Sigmoid colon (tissue), 7 donors: Measurements from ENCODE around the gene ASCL5. TPM values are rescaled to one million over a fixed set of nuclear protein-coding genes. Genes with fewer than 3 reads are reported as not detected.

Experiments used
- DNase-seq: peaks from one replicate; pipeline ENCODE4 v3.0.0-alpha.2; 2019
- H3K27ac ChIP-seq, 4 donors: fragments of 200-600 bp; sonication (generic); one replicate each; pipeline ENCODE4 v1.5.1; 2016 to 2019; ENCODE audit warnings: mild to moderate bottlenecking in 1 of 4
- H3K27me3 ChIP-seq, 3 donors: fragments of 200-600 bp; sonication (generic); one replicate each; pipeline ENCODE4 v1.5.1; 2019; ENCODE audit warnings: mild to moderate bottlenecking in 1 of 3
- H3K36me3 ChIP-seq, 4 donors: fragments of 200-600 bp; sonication (generic); one replicate each; pipeline ENCODE4 v1.5.1; 2016 to 2019
- H3K4me1 ChIP-seq, 4 donors: fragments of 200-600 bp; sonication (generic); one replicate each; pipeline ENCODE4 v1.5.1; 2017 to 2019
- H3K4me3 ChIP-seq, 4 donors: fragments of 200-600 bp; sonication (generic); one replicate each; pipeline ENCODE4 v1.5.1; 2017 to 2019; ENCODE audit warnings: mild to moderate bottlenecking in 2 of 4, moderate library complexity in 1 of 4
- H3K9me3 ChIP-seq, 4 donors: fragments of 200-600 bp in 3 of 4; sonication (generic) in 3 of 4; one replicate each; pipeline versions ENCODE4 v1.5.1 to v1.6.1; 2013 to 2019
- CTCF ChIP-seq, 4 experiments: fragments of 450-650 bp in 3 of 4; fragments of 200-600 bp in 1 of 4; IDR thresholded peaks; one replicate each; pipeline ENCODE4 v1.5.1; 2016 to 2019; ENCODE audit warnings: antibody characterized with exemption in 4 of 4, mild to moderate bottlenecking in 3 of 4, moderate library complexity in 2 of 4
- EP300 ChIP-seq, 4 donors: sonication (generic); formaldehyde crosslinking; IDR thresholded peaks; one replicate each; pipeline ENCODE4 v1.6.1; 2017; ENCODE audit warnings: antibody characterized with exemption in 4 of 4
- POLR2A ChIP-seq, 2 donors: fragments of 450-650 bp; IDR thresholded peaks; one replicate each; pipeline ENCODE4 v1.6.1; 2016; ENCODE audit warnings: antibody characterized with exemption in 2 of 2, mild to moderate bottlenecking in 2 of 2, moderate library complexity in 2 of 2
- POLR2AphosphoS5 ChIP-seq, 4 donors: sonication (generic); formaldehyde crosslinking; IDR thresholded peaks; one replicate each; pipeline ENCODE4 v1.6.1; 2017; ENCODE audit warnings: antibody characterized with exemption in 4 of 4
- whole genome bisulfite sequencing, 2 donors: extraction: QIAGEN DNeasy Blood & Tissue Kit; methylation state at CpG; one replicate each; pipeline ENCODE4 v1.1.7; 2013; 5-methylcytosine and 5-hydroxymethylcytosine counted together
- intact Hi-C: fragments of 100-400 bp; cut with DNase I; formaldehyde crosslinking; loops from one replicate; pipeline ENCODE4 v1.15.1; 2023
- polyA plus RNA-seq, 3 donors: library from polyadenylated mRNA; stranded (reverse); fragments of 200-250 nt; gene quantifications; one replicate each; pipeline ENCODE4 v1.2.3, GENCODE V29; 2013
- total RNA-seq, 4 donors: library from RNA; depleted of rRNA; stranded (reverse); fragments of >200 nt; gene quantifications; one replicate each; pipeline ENCODE4 v1.1.0, GENCODE V29; 2016
- donor health status: healthy with polysubstance abuse.
- donor health status: Bipolar disorder and iron deficiency.
- donor health status: healthy.

The ASCL5 gene
- total and polyA plus RNA-seq, 7 donors: 0.06 TPM; not detected in 6

DNA sequence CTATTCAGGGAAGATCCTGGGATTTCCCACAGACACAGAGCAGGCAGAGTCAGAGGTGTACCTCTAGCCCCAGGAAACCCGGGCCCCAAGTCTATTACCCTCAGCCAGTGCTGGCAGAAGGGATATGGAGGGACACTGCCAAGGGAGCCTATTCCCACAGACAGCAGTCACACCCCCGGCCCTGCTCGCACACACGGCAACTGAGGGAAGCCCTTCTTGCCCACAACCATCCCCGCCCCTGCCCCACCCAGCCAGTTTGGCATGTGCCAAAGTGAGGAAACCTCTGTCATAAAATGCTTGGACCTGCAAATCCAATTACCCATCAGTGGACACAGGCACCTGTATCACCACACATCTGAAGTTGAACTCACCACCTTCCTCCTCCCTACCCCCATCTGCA is 21.3 kb downstream of the ASCL5 start:
- intact Hi-C loops: no loop called here
- no peak for TF ChIP-seq POLR2A (IDR thresholded peaks at IDR 0.05)
- no peak overlapping the region for H3K27ac ChIP-seq
- no peak overlapping the region for H3K4me3 ChIP-seq
- no peak for DNase-seq
- H3K9me3 ChIP-seq: no peaks in the 10 kb centered on the region
- no peaks in the 10 kb centered on the region for H3K27me3 ChIP-seq
- H3K36me3 ChIP-seq: no peaks in the 10 kb centered on the region
- 34 to 81% methylated on average over 5 of the region's 5 CpGs for WGBS, 2 donors
- H3K4me1 ChIP-seq: no peaks in the 10 kb centered on the region

GRCh38 chr1:201104141-201104540 is 22.8 kb downstream of the ASCL5 start:
- H3K4me3 ChIP-seq: no peak overlapping the region
- no peaks in the 10 kb centered on the region for H3K9me3 ChIP-seq
- H3K36me3 ChIP-seq: no peaks in the 10 kb centered on the region
- H3K4me1 ChIP-seq: no peaks in the 10 kb centered on the region
- no peak overlapping the region for H3K27ac ChIP-seq
- no peak for DNase-seq
- TF ChIP-seq CTCF (IDR thresholded peaks at IDR 0.05) (no peak), POLR2A (IDR thresholded peaks at IDR 0.05) (no peak), EP300 (IDR thresholded peaks at IDR 0.05) (no peak), POLR2AphosphoS5 (IDR thresholded peaks at IDR 0.05) (no peak)
- intact Hi-C loops: no loop called here
- WGBS, 2 donors: 51 to 70% methylated on average over 1 of the region's 1 CpG
- H3K27me3 ChIP-seq: no peaks in the 10 kb centered on the region

GRCh38 chr1:201103666-201104065 is 23.3 kb downstream of the ASCL5 start:
- H3K36me3 ChIP-seq: no peaks in the 10 kb centered on the region
- intact Hi-C loops: no loop called here
- no peak overlapping the region for H3K4me3 ChIP-seq
- 79 to 80% methylated on average over 9 of the region's 9 CpGs for WGBS, 2 donors
- no peak for TF ChIP-seq POLR2A (IDR thresholded peaks at IDR 0.05)
- no peak for TF ChIP-seq EP300 (IDR thresholded peaks at IDR 0.05)
- no peaks in the 10 kb centered on the region for H3K9me3 ChIP-seq
- no peaks in the 10 kb centered on the region for H3K4me1 ChIP-seq
- DNase-seq: no peak
- H3K27ac ChIP-seq: no peak overlapping the region
- H3K27me3 ChIP-seq: no peaks in the 10 kb centered on the region

DNA sequence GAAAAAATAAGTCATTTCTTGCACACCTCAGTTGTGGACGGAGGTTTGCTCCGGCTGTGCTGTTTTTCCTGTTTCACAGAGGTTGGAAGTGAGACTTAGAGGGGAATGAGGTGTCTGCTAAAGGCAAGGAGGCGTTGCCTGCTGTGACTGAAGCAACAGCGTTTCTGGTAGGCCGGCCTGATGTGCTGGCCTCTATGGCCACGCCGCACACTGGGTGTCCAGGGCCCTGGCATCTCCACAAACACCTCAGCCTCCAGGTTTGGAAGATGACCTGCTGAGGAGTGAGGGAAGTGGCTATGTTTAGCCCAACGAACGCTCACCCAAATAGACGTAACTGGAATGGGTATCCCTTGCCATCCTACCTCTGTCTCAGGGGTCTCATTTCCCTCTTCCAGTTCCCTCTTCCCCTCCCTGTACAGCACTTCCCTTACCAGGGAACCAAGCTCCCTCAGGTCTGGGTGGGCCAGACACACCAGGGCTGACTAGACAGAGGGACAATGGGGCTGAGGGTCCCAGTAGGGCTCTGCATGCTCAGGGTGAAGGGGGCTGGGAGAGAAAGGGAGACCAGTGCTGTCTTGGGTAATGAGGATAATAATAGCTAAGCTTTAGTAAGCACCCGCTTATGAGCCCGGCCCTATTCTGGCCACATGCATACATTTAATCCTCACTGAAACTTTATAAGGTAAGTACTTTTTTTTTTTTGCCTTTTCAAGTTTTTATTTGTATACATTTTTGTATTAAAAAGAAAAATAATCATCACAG is 26.6 kb downstream of the ASCL5 start:
- intact Hi-C loops: no loop called here
- TF ChIP-seq POLR2AphosphoS5 (IDR thresholded peaks at IDR 0.05): no peak
- TF ChIP-seq EP300 (IDR thresholded peaks at IDR 0.05): no peak
- TF ChIP-seq POLR2A (IDR thresholded peaks at IDR 0.05): no peak
- TF ChIP-seq CTCF (IDR thresholded peaks at IDR 0.05): no peak
- H3K36me3 ChIP-seq: no peaks in the 10 kb centered on the region
- H3K27ac ChIP-seq: no peak overlapping the region
- WGBS, 2 donors: 90 to 92% methylated on average over 12 of the region's 12 CpGs
- no peaks in the 10 kb centered on the region for H3K9me3 ChIP-seq
- no peak overlapping the region for H3K4me3 ChIP-seq
- no peaks in the 10 kb centered on the region for H3K4me1 ChIP-seq
- no peaks in the 10 kb centered on the region for H3K27me3 ChIP-seq
- DNase-seq: no peak

- no peaks in the 10 kb centered on the region for H3K27me3 ChIP-seq
- no peak overlapping the region for H3K27ac ChIP-seq
- no peaks in the 10 kb centered on the region for H3K4me1 ChIP-seq
- 75 to 77% methylated on average over 5 of the region's 5 CpGs for WGBS, 2 donors
- H3K9me3 ChIP-seq: no peaks in the 10 kb centered on the region
- DNase-seq: no peak
- no peaks in the 10 kb centered on the region for H3K36me3 ChIP-seq
- TF ChIP-seq POLR2AphosphoS5 (IDR thresholded peaks at IDR 0.05): no peak
- TF ChIP-seq CTCF (IDR thresholded peaks at IDR 0.05): no peak
- TF ChIP-seq EP300 (IDR thresholded peaks at IDR 0.05): no peak
- TF ChIP-seq POLR2A (IDR thresholded peaks at IDR 0.05): no peak
- H3K4me3 ChIP-seq: no peak overlapping the region
- intact Hi-C loops: no loop called here
Observed at GRCh38 chr1:201098992-201099677, 27.8 kb downstream of the ASCL5 start.
